ENCODE results near the gene SLC1A2.

Gene SLC1A2

GRCh38 chr11:35367491-35367890, 51.9 kb downstream of the SLC1A2 start:
- H3K9ac ChIP-seq (ENCODE audit: low read depth, low read length), result no peak overlapping the region

GRCh38 chr11:35366798-35367197, 52.6 kb downstream of the SLC1A2 start:
- no peak overlapping the region for H3K9ac ChIP-seq (ENCODE audit: low read depth, low read length)
- H3K9me3 ChIP-seq (ENCODE audit: control insufficient read depth, insufficient read depth, low read length), result no peaks in the 10 kb centered on the region
- H3K4me3 ChIP-seq (ENCODE audit: low read depth, low read length), result no peak overlapping the region
- no peaks in the 10 kb centered on the region for H3K36me3 ChIP-seq (ENCODE audit: control insufficient read depth, insufficient read depth, low read length)
- H3K4me1 ChIP-seq (ENCODE audit: control insufficient read depth, insufficient read depth, low read length), result no peaks in the 10 kb centered on the region
- H3K27me3 ChIP-seq (ENCODE audit: control insufficient read depth, insufficient read depth, low read length), result no peaks in the 10 kb centered on the region

More at GRCh38 chr11:35367491-35367890, 51.9 kb downstream of the SLC1A2 start:
- Histone ChIP-seq H3K4me3 (ENCODE audit: low read depth, low read length) (no peak overlapping the region), H3K9me3 (ENCODE audit: control insufficient read depth, insufficient read depth, low read length) (no peaks in the 10 kb centered on the region), H3K4me1 (ENCODE audit: control insufficient read depth, insufficient read depth, low read length) (no peaks in the 10 kb centered on the region), H3K27me3 (ENCODE audit: control insufficient read depth, insufficient read depth, low read length) (no peaks in the 10 kb centered on the region), H3K36me3 (ENCODE audit: control insufficient read depth, insufficient read depth, low read length) (no peaks in the 10 kb centered on the region)

GRCh38 chr11:35365961-35366360, 53.4 kb downstream of the SLC1A2 start:
- H3K27me3 ChIP-seq (ENCODE audit: control insufficient read depth, insufficient read depth, low read length), result no peaks in the 10 kb centered on the region
- H3K4me1 ChIP-seq (ENCODE audit: control insufficient read depth, insufficient read depth, low read length), result no peaks in the 10 kb centered on the region
- no peaks in the 10 kb centered on the region for H3K9me3 ChIP-seq (ENCODE audit: control insufficient read depth, insufficient read depth, low read length)
- no peaks in the 10 kb centered on the region for H3K36me3 ChIP-seq (ENCODE audit: control insufficient read depth, insufficient read depth, low read length)
- no peak overlapping the region for H3K4me3 ChIP-seq (ENCODE audit: low read depth, low read length)
- H3K9ac ChIP-seq (ENCODE audit: low read depth, low read length), result no peak overlapping the region

- Histone ChIP-seq H3K9me3 (ENCODE audit: control insufficient read depth, insufficient read depth, low read length) (no peaks in the 10 kb centered on the region), H3K36me3 (ENCODE audit: control insufficient read depth, insufficient read depth, low read length) (no peaks in the 10 kb centered on the region), H3K27me3 (ENCODE audit: control insufficient read depth, insufficient read depth, low read length) (no peaks in the 10 kb centered on the region), H3K9ac (ENCODE audit: low read depth, low read length) (no peak overlapping the region), H3K4me1 (ENCODE audit: control insufficient read depth, insufficient read depth, low read length) (no peaks in the 10 kb centered on the region), H3K4me3 (ENCODE audit: low read depth, low read length) (no peak overlapping the region)
Measured at GRCh38 chr11:35365395-35365794, 54.0 kb downstream of the SLC1A2 start.

DNA sequence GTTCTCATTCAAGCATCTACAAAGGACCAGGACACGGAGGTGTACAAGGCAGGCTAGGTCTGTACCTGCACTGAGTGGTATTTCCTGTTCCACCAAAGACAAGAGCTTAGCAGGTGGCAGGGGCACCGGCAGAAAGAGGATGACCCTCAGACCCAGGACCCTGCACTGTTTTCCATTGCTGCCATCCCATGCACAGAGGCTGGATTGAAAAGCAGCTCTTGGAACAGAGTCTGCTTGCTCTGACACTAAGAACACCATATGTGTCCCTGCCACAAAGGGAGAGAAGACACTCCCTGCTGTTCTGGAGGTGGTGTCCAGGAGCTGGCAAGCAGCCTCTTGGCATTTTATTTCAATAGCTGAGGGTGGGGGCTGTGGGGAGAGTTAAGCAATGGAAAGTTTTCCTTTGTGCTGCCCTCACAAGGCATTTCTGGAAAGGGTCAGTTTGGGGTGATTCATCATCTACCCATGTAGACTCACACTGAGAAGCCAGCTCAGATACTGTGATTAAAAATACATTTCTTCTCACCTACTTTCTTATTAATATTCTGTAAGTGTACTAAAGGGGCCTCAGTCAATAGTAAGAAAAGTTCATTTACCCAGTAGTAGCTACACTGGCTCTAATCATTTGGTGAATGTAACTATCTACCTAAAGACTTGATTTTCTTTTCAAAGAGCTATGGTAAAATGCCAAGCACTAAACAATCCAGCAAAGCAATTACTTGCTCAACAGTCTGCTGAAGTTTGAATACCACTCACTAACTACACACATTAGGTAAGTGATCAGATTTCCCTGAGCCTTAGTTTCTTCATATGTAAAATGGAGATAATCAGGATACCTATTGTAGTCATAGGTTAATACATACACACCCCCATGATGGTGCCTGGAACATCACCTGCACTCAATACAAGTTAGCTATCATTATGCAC, 55.2 kb downstream of the SLC1A2 start:
- Histone ChIP-seq H3K27me3 (ENCODE audit: control insufficient read depth, insufficient read depth, low read length) (no peaks in the 10 kb centered on the region), H3K36me3 (ENCODE audit: control insufficient read depth, insufficient read depth, low read length) (no peaks in the 10 kb centered on the region), H3K9ac (ENCODE audit: low read depth, low read length) (no peak overlapping the region), H3K9me3 (ENCODE audit: control insufficient read depth, insufficient read depth, low read length) (no peaks in the 10 kb centered on the region), H3K4me1 (ENCODE audit: control insufficient read depth, insufficient read depth, low read length) (no peaks in the 10 kb centered on the region), H3K4me3 (ENCODE audit: low read depth, low read length) (no peak overlapping the region)

GRCh38 chr11:35363246-35363801, 56.0 kb downstream of the SLC1A2 start:
- no peak overlapping the region for H3K4me3 ChIP-seq (ENCODE audit: low read depth, low read length)
- H3K9me3 ChIP-seq (ENCODE audit: control insufficient read depth, insufficient read depth, low read length), result no peaks in the 10 kb centered on the region
- no peaks in the 10 kb centered on the region for H3K27me3 ChIP-seq (ENCODE audit: control insufficient read depth, insufficient read depth, low read length)
- H3K36me3 ChIP-seq (ENCODE audit: control insufficient read depth, insufficient read depth, low read length), result no peaks in the 10 kb centered on the region
- no peaks in the 10 kb centered on the region for H3K4me1 ChIP-seq (ENCODE audit: control insufficient read depth, insufficient read depth, low read length)
- no peak overlapping the region for H3K9ac ChIP-seq (ENCODE audit: low read depth, low read length)

DNA sequence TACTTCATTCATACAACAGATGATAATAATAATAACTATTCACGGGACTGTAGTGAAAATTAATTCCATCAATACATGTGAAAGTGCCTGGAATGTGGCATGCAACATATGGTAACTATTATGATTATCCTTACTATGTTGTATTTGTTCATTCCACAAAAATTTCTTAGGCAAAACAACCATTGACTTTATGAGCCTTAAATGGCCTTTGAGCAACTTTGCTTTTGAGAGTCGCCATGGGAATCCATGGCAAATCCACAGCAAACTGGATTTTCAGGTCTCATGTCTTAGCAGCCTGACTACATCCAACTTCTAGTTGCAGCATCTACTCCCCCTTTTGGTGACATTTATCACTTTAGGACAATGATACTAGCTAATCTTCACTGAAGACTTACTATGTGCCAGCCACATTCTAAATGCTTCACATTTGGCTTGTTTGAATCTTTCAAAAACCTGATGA, 56.8 kb downstream of the SLC1A2 start:
- Histone ChIP-seq H3K27me3 (ENCODE audit: control insufficient read depth, insufficient read depth, low read length) (no peaks in the 10 kb centered on the region), H3K4me3 (ENCODE audit: low read depth, low read length) (no peak overlapping the region), H3K9ac (ENCODE audit: low read depth, low read length) (no peak overlapping the region), H3K36me3 (ENCODE audit: control insufficient read depth, insufficient read depth, low read length) (no peaks in the 10 kb centered on the region), H3K9me3 (ENCODE audit: control insufficient read depth, insufficient read depth, low read length) (no peaks in the 10 kb centered on the region), H3K4me1 (ENCODE audit: control insufficient read depth, insufficient read depth, low read length) (no peaks in the 10 kb centered on the region)

- Histone ChIP-seq H3K9me3 (ENCODE audit: control insufficient read depth, insufficient read depth, low read length) (no peaks in the 10 kb centered on the region), H3K4me3 (ENCODE audit: low read depth, low read length) (no peak overlapping the region), H3K9ac (ENCODE audit: low read depth, low read length) (no peak overlapping the region), H3K4me1 (ENCODE audit: control insufficient read depth, insufficient read depth, low read length) (no peaks in the 10 kb centered on the region), H3K27me3 (ENCODE audit: control insufficient read depth, insufficient read depth, low read length) (no peaks in the 10 kb centered on the region), H3K36me3 (ENCODE audit: control insufficient read depth, insufficient read depth, low read length) (no peaks in the 10 kb centered on the region)
Measured at GRCh38 chr11:35360055-35360530, 59.3 kb downstream of the SLC1A2 start.

- no peaks in the 10 kb centered on the region for H3K36me3 ChIP-seq (ENCODE audit: control insufficient read depth, insufficient read depth, low read length)
- no peak overlapping the region for H3K9ac ChIP-seq (ENCODE audit: low read depth, low read length)
- no peak overlapping the region for H3K4me3 ChIP-seq (ENCODE audit: low read depth, low read length)
- no peaks in the 10 kb centered on the region for H3K27me3 ChIP-seq (ENCODE audit: control insufficient read depth, insufficient read depth, low read length)
- H3K9me3 ChIP-seq (ENCODE audit: control insufficient read depth, insufficient read depth, low read length), result no peaks in the 10 kb centered on the region
- H3K4me1 ChIP-seq (ENCODE audit: control insufficient read depth, insufficient read depth, low read length), result no peaks in the 10 kb centered on the region
Measured at GRCh38 chr11:35359321-35360054, 59.9 kb downstream of the SLC1A2 start.

GRCh38 chr11:35358391-35358790, 61.0 kb downstream of the SLC1A2 start:
- Histone ChIP-seq H3K9me3 (ENCODE audit: control insufficient read depth, insufficient read depth, low read length) (no peaks in the 10 kb centered on the region), H3K9ac (ENCODE audit: low read depth, low read length) (no peak overlapping the region), H3K36me3 (ENCODE audit: control insufficient read depth, insufficient read depth, low read length) (no peaks in the 10 kb centered on the region), H3K4me3 (ENCODE audit: low read depth, low read length) (no peak overlapping the region), H3K4me1 (ENCODE audit: control insufficient read depth, insufficient read depth, low read length) (no peaks in the 10 kb centered on the region), H3K27me3 (ENCODE audit: control insufficient read depth, insufficient read depth, low read length) (no peaks in the 10 kb centered on the region)

GRCh38 chr11:35357923-35358322, 61.4 kb downstream of the SLC1A2 start:
- Histone ChIP-seq H3K9ac (ENCODE audit: low read depth, low read length) (no peak overlapping the region), H3K4me1 (ENCODE audit: control insufficient read depth, insufficient read depth, low read length) (no peaks in the 10 kb centered on the region), H3K4me3 (ENCODE audit: low read depth, low read length) (no peak overlapping the region), H3K36me3 (ENCODE audit: control insufficient read depth, insufficient read depth, low read length) (no peaks in the 10 kb centered on the region), H3K9me3 (ENCODE audit: control insufficient read depth, insufficient read depth, low read length) (no peaks in the 10 kb centered on the region), H3K27me3 (ENCODE audit: control insufficient read depth, insufficient read depth, low read length) (no peaks in the 10 kb centered on the region)

Data from iPS-15b (cell line).